Measurements from ENCODE around the gene GFRA1. TPM values are rescaled to one million over a fixed set of nuclear protein-coding genes. Genes with fewer than 3 reads are reported as not detected.

The GFRA1 gene
- polyA plus RNA-seq, 3 donors: not detected

DNA sequence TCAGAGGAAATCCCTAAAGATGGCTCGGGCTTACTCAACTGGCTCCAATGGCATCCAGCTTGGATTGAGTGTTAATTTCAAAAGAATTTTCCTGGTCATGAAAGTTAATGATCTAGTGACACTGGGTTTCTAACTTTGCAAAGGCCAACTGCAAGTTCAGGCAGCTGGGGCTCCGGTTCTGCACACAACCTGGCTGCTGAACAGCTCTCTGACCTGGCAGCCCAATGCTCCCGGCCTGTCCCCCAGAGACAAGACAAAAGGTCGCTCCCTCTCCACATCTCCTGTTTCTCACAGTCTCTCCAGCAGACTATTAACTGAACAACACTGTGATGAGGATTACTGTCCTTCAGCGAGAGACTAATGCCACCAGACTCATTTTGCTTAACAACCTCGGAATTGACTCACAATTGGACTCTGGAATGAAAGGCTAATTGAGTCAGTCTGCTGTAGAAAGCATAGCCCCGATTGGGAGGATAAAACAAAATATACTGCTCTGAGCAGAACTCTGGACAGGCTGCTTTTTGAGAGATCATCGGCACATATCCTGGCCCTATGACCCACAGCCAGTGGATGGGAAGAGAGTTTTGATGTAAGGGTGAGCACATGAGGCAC is 174.5 kb downstream of the GFRA1 start:
- H3K27ac ChIP-seq (ENCODE audit: low read depth in 1 of 2, low read length in 2 of 2): no peak overlapping the region
- Mint-ChIP-seq H3K27ac (no peak overlapping the region), H3K27me3 (ENCODE audit: low read depth in 3 of 3) (peaks cover 0 to 1% (median 0%) of the 10 kb centered on the region in 3 donors), H3K9me3 (peaks cover 0 to 6% (median 2%) of the 10 kb centered on the region in 7 donors), H3K36me3 (no peaks in the 10 kb centered on the region), H3K4me1 (no peaks in the 10 kb centered on the region), H3K4me3 (no peak overlapping the region)
- H3K9me3 ChIP-seq (replicated peaks in 1 of 2; ENCODE audit: control insufficient read depth in 1 of 2, insufficient read depth in 1 of 2, low read length in 2 of 2): peaks cover 0 to 6% of the 10 kb centered on the region in 2 donors
- TF ChIP-seq, protein P1, sequence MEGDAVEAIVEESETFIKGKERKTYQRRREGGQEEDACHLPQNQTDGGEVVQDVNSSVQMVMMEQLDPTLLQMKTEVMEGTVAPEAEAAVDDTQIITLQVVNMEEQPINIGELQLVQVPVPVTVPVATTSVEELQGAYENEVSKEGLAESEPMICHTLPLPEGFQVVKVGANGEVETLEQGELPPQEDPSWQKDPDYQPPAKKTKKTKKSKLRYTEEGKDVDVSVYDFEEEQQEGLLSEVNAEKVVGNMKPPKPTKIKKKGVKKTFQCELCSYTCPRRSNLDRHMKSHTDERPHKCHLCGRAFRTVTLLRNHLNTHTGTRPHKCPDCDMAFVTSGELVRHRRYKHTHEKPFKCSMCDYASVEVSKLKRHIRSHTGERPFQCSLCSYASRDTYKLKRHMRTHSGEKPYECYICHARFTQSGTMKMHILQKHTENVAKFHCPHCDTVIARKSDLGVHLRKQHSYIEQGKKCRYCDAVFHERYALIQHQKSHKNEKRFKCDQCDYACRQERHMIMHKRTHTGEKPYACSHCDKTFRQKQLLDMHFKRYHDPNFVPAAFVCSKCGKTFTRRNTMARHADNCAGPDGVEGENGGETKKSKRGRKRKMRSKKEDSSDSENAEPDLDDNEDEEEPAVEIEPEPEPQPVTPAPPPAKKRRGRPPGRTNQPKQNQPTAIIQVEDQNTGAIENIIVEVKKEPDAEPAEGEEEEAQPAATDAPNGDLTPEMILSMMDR (IDR thresholded peaks at IDR 0.05): no peak
- 74% methylated on average over 6 of the region's 8 CpGs for WGBS (ENCODE audit: insufficient coverage)
- no peak overlapping the region for H3K4me2 ChIP-seq (replicated peaks; ENCODE audit: extremely low read depth, low read length, poor library complexity, severe bottlenecking)
- no peaks in the 10 kb centered on the region for H4K20me1 ChIP-seq (ENCODE audit: insufficient read depth, low read length)
- H3K4me1 ChIP-seq (ENCODE audit: control insufficient read depth in 1 of 2, insufficient read depth in 2 of 2, low read length in 2 of 2): no peaks in the 10 kb centered on the region
- no peak for DNase-seq
- no peak overlapping the region for H3K4me3 ChIP-seq (replicated peaks in 1 of 3; ENCODE audit: low read depth in 2 of 3, low read length in 3 of 3)
- no peak overlapping the region for H2AFZ ChIP-seq (ENCODE audit: insufficient read depth, low read depth, low read length, poor library complexity, severe bottlenecking)
- no peaks in the 10 kb centered on the region for H3K27me3 ChIP-seq (ENCODE audit: control insufficient read depth in 2 of 2, insufficient read depth in 2 of 2, low read length in 2 of 2)
- no peaks in the 10 kb centered on the region for H3K36me3 ChIP-seq (replicated peaks in 1 of 2; ENCODE audit: control insufficient read depth in 1 of 2, insufficient read depth in 2 of 2, low read length in 2 of 2)
- no peaks in the 10 kb centered on the region for H3K79me2 ChIP-seq (ENCODE audit: insufficient read depth, low read length)
- intact Hi-C loops (cut with micrococcal nuclease): no loop called here
- no peak overlapping the region for H3K9ac ChIP-seq (ENCODE audit: insufficient read depth, low read length, poor library complexity, severe bottlenecking)

DNA sequence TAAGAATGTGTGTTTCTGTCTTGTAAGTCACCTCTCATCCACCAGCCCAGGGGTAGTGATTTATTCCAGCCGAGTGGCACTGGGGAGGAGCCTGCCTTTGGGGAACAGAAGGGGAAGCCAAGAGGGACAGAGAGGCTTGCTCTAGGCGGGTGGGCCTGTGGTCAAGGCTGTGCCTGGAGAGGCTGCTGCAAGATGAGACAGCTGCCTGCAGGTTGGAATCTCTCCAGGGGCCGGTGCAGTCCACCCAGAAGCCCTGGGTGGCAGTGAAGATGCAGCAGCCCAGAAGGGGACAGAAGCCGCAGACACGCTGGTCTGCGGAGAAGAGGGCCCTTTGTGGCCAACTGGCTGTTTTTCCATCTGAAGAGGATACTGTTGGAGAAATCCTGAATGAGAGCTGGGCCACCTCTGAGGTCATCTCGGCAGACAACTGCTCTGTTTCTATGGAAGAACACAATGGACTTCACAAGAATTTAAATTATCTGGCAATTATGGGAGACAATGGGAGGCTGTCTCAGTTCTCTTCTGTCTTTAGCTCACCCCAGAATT is 175.7 kb downstream of the GFRA1 start:
- H3K4me1 ChIP-seq (ENCODE audit: control insufficient read depth in 1 of 2, insufficient read depth in 2 of 2, low read length in 2 of 2): no peaks in the 10 kb centered on the region
- H3K9me3 Mint-ChIP-seq: peaks cover 0 to 6% (median 2%) of the 10 kb centered on the region in 7 donors
- intact Hi-C loops (cut with micrococcal nuclease): no loop called here

More for the DNA sequence above, 175.7 kb downstream of the GFRA1 start:
- Mint-ChIP-seq H3K4me3 (no peak overlapping the region), H3K27me3 (ENCODE audit: low read depth in 3 of 3) (peaks cover 0 to 1% (median 0%) of the 10 kb centered on the region in 3 donors), H3K27ac (no peak overlapping the region), H3K4me1 (no peaks in the 10 kb centered on the region), H3K36me3 (no peaks in the 10 kb centered on the region)
- no peak for DNase-seq
- H3K9me3 ChIP-seq (replicated peaks in 1 of 2; ENCODE audit: control insufficient read depth in 1 of 2, insufficient read depth in 1 of 2, low read length in 2 of 2): peaks cover 0 to 5% of the 10 kb centered on the region in 2 donors
- H3K79me2 ChIP-seq (ENCODE audit: insufficient read depth, low read length): no peaks in the 10 kb centered on the region
- no peak overlapping the region for H3K27ac ChIP-seq (ENCODE audit: low read depth in 1 of 2, low read length in 2 of 2)
- H3K36me3 ChIP-seq (replicated peaks in 1 of 2; ENCODE audit: control insufficient read depth in 1 of 2, insufficient read depth in 2 of 2, low read length in 2 of 2): no peaks in the 10 kb centered on the region
- H4K20me1 ChIP-seq (ENCODE audit: insufficient read depth, low read length): no peaks in the 10 kb centered on the region
- H3K9ac ChIP-seq (ENCODE audit: insufficient read depth, low read length, poor library complexity, severe bottlenecking): no peak overlapping the region
- H2AFZ ChIP-seq (ENCODE audit: insufficient read depth, low read depth, low read length, poor library complexity, severe bottlenecking): no peak overlapping the region
- TF ChIP-seq, protein P1 (IDR thresholded peaks at IDR 0.05): no peak
- H3K4me3 ChIP-seq (replicated peaks in 1 of 3; ENCODE audit: low read depth in 2 of 3, low read length in 3 of 3): no peak overlapping the region
- no peak overlapping the region for H3K4me2 ChIP-seq (replicated peaks; ENCODE audit: extremely low read depth, low read length, poor library complexity, severe bottlenecking)
- no peaks in the 10 kb centered on the region for H3K27me3 ChIP-seq (ENCODE audit: control insufficient read depth in 2 of 2, insufficient read depth in 2 of 2, low read length in 2 of 2)
- 84% methylated on average over 5 of the region's 7 CpGs for WGBS (ENCODE audit: insufficient coverage)

All from CD14-positive monocyte (primary cell).